Activated CD4-positive, alpha-beta T cell treated with anti-CD3 and anti-CD28 coated beads, Interleukin-2, amount 10 ng/mL, durations not matched to agents 7 days and 5 days (primary cell): ENCODE results near the gene SPON1. TPM values are rescaled to one million over a fixed set of nuclear protein-coding genes. Genes with fewer than 3 reads are reported as not detected.

Experiments used
- CTCF ChIA-PET: fragments of 350-600 bp; sonication (Branson Sonifier 250); formaldehyde crosslinking; loops from one replicate; lab custom pipeline; 2021; ENCODE audit warnings: antibody characterized with exemption; lab: Charles Lee
- POLR2A ChIA-PET: fragments of 350-600 bp; sonication (Branson Sonifier 250); formaldehyde crosslinking; loops from one replicate; lab custom pipeline; 2021; ENCODE audit warnings: antibody characterized with exemption; lab: Charles Lee
- DNase-seq: peaks from one replicate; pipeline ENCODE4 v3.0.0-alpha.2; 2020
- H3K27ac Mint-ChIP-seq: one replicate; pipeline ENCODE4 v1.8.0; 2021; ENCODE audit warnings: mild to moderate bottlenecking, moderate library complexity, mixed read lengths
- H3K27me3 Mint-ChIP-seq: one replicate; pipeline ENCODE4 v1.8.0; 2021; ENCODE audit warnings: mixed read lengths
- H3K36me3 Mint-ChIP-seq: one replicate; pipeline ENCODE4 v1.8.0; 2021; ENCODE audit warnings: low read depth, mixed read lengths
- H3K4me1 Mint-ChIP-seq: one replicate; pipeline ENCODE4 v1.8.0; 2021; ENCODE audit warnings: mixed read lengths
- H3K4me3 Mint-ChIP-seq: one replicate; pipeline ENCODE4 v1.8.0; 2021; ENCODE audit warnings: mild to moderate bottlenecking, moderate library complexity, mixed read lengths
- H3K9me3 Mint-ChIP-seq: one replicate; pipeline ENCODE4 v1.8.0; 2021; ENCODE audit warnings: mixed read lengths
- total RNA-seq, 2 experiments: library from RNA; stranded (reverse); gene quantifications; one replicate each; pipeline ENCODE4 v1.2.3, GENCODE V29; 2021

Gene SPON1
- total RNA-seq, 2 experiments from 2014 or later = 1.4 to 1.6 TPM

- no peaks in the 10 kb centered on the region for H3K36me3 Mint-ChIP-seq
- no peak for DNase-seq
- H3K4me3 Mint-ChIP-seq = no peak overlapping the region
- ChIA-PET CTCF (no interaction called here), POLR2A (no interaction called here)
- peaks cover 2% of the 10 kb centered on the region for H3K27me3 Mint-ChIP-seq
- no peak overlapping the region for H3K27ac Mint-ChIP-seq
- no peaks in the 10 kb centered on the region for H3K9me3 Mint-ChIP-seq
- H3K4me1 Mint-ChIP-seq = peaks cover 15% of the 10 kb centered on the region
Observed at GRCh38 chr11:14055936-14056335, 93.4 kb downstream of the SPON1 start.

- CTCF ChIA-PET = no interaction called here
- DNase-seq = no peak
- no peak overlapping the region for H3K4me3 Mint-ChIP-seq
Observed at GRCh38 chr11:14058061-14058460, 95.5 kb downstream of the SPON1 start.

GRCh38 chr11:14059491-14059890 lies 97.0 kb downstream of the SPON1 start:
- peaks cover 2% of the 10 kb centered on the region for H3K27me3 Mint-ChIP-seq
- no peak overlapping the region for H3K4me3 Mint-ChIP-seq
- DNase-seq = no peak

More at GRCh38 chr11:14058061-14058460, 95.5 kb downstream of the SPON1 start:
- Mint-ChIP-seq H3K27ac (no peak overlapping the region), H3K9me3 (no peaks in the 10 kb centered on the region), H3K27me3 (peaks cover 2% of the 10 kb centered on the region), H3K36me3 (no peaks in the 10 kb centered on the region), H3K4me1 (peaks cover 9% of the 10 kb centered on the region)
- POLR2A ChIA-PET = no interaction called here

GRCh38 chr11:14061721-14062120 lies 99.2 kb downstream of the SPON1 start:
- ChIA-PET POLR2A (no interaction called here), CTCF (interaction anchor here (1.2 kb wide), 1 partner anchor 12 kb away, joined by 3 read pairs; no protein-coding TSS in a partner anchor)
- Mint-ChIP-seq H3K4me3 (no peak overlapping the region), H3K9me3 (peaks cover 2% of the 10 kb centered on the region), H3K36me3 (no peaks in the 10 kb centered on the region), H3K27me3 (peaks cover 2% of the 10 kb centered on the region), H3K27ac (no peak overlapping the region), H3K4me1 (peaks cover 20% of the 10 kb centered on the region)
- DNase-seq = no peak

More at GRCh38 chr11:14059491-14059890, 97.0 kb downstream of the SPON1 start:
- Mint-ChIP-seq H3K4me1 (peaks cover 15% of the 10 kb centered on the region), H3K36me3 (no peaks in the 10 kb centered on the region), H3K9me3 (peaks cover 2% of the 10 kb centered on the region), H3K27ac (no peak overlapping the region)
- ChIA-PET CTCF (no interaction called here), POLR2A (no interaction called here)

GRCh38 chr11:14065141-14065540 lies 102.6 kb downstream of the SPON1 start:
- Mint-ChIP-seq H3K36me3 (no peaks in the 10 kb centered on the region), H3K4me3 (no peak overlapping the region), H3K27me3 (no peaks in the 10 kb centered on the region), H3K27ac (peak overlapping the region; percentile 55), H3K4me1 (peaks cover 22% of the 10 kb centered on the region), H3K9me3 (peaks cover 2% of the 10 kb centered on the region)
- CTCF ChIA-PET = interaction anchor here (0.6 to 1.2 kb wide), 2 partner anchors 124 to 218 kb away, joined by 3 read pairs; no protein-coding TSS in a partner anchor
- peak; percentile 16 for DNase-seq
- POLR2A ChIA-PET = no interaction called here

- Mint-ChIP-seq H3K27me3 (no peaks in the 10 kb centered on the region), H3K27ac (no peak overlapping the region), H3K36me3 (no peaks in the 10 kb centered on the region), H3K4me3 (no peak overlapping the region), H3K9me3 (peaks cover 2% of the 10 kb centered on the region), H3K4me1 (peaks cover 22% of the 10 kb centered on the region)
- no peak for DNase-seq
- POLR2A ChIA-PET = no interaction called here
- CTCF ChIA-PET = interaction anchor here (0.6 to 1.2 kb wide), 2 partner anchors 125 to 219 kb away, joined by 3 read pairs; no protein-coding TSS in a partner anchor
Observed at GRCh38 chr11:14065681-14066080, 103.2 kb downstream of the SPON1 start.

GRCh38 chr11:14067686-14068085 lies 105.2 kb downstream of the SPON1 start:
- Mint-ChIP-seq H3K9me3 (peaks cover 2% of the 10 kb centered on the region), H3K27ac (no peak overlapping the region), H3K4me1 (peaks cover 22% of the 10 kb centered on the region), H3K27me3 (peaks cover 4% of the 10 kb centered on the region), H3K36me3 (no peaks in the 10 kb centered on the region), H3K4me3 (no peak overlapping the region)
- no peak for DNase-seq
- ChIA-PET CTCF (no interaction called here), POLR2A (no interaction called here)

GRCh38 chr11:14070896-14071295 lies 108.4 kb downstream of the SPON1 start:
- ChIA-PET POLR2A (no interaction called here), CTCF (no interaction called here)
- no peaks in the 10 kb centered on the region for H3K9me3 Mint-ChIP-seq
- peaks cover 4% of the 10 kb centered on the region for H3K27me3 Mint-ChIP-seq
- H3K27ac Mint-ChIP-seq = no peak overlapping the region
- H3K4me1 Mint-ChIP-seq = peaks cover 27% of the 10 kb centered on the region
- no peak for DNase-seq
- H3K36me3 Mint-ChIP-seq = no peaks in the 10 kb centered on the region
- H3K4me3 Mint-ChIP-seq = no peak overlapping the region

GRCh38 chr11:14073849-14074476 lies 111.4 kb downstream of the SPON1 start:
- Mint-ChIP-seq H3K36me3 (peaks cover 3% of the 10 kb centered on the region), H3K4me1 (peaks cover 45% of the 10 kb centered on the region), H3K27ac (no peak overlapping the region), H3K27me3 (peaks cover 13% of the 10 kb centered on the region), H3K4me3 (no peak overlapping the region), H3K9me3 (no peaks in the 10 kb centered on the region)
- no peak for DNase-seq
- POLR2A ChIA-PET = no interaction called here
- CTCF ChIA-PET = interaction anchor here (0.6 kb wide), 1 partner anchor 34 kb away, joined by 3 read pairs; no protein-coding TSS in a partner anchor

GRCh38 chr11:14075118-14076078 lies 112.9 kb downstream of the SPON1 start:
- POLR2A ChIA-PET = no interaction called here
- CTCF ChIA-PET = no interaction called here
- H3K9me3 Mint-ChIP-seq = no peaks in the 10 kb centered on the region
- peaks cover 13% of the 10 kb centered on the region for H3K27me3 Mint-ChIP-seq
- peak; percentile 74 for DNase-seq
- H3K27ac Mint-ChIP-seq = peak overlapping the region; percentile 83
- peaks cover 56% of the 10 kb centered on the region for H3K4me1 Mint-ChIP-seq
- H3K36me3 Mint-ChIP-seq = peaks cover 3% of the 10 kb centered on the region
- peak overlapping the region; percentile 41 for H3K4me3 Mint-ChIP-seq

- POLR2A ChIA-PET = no interaction called here
Observed at GRCh38 chr11:14079011-14079410, 116.5 kb downstream of the SPON1 start.

GRCh38 chr11:14079797-14080196 lies 117.3 kb downstream of the SPON1 start:
- Mint-ChIP-seq H3K4me1 (peaks cover 41% of the 10 kb centered on the region), H3K9me3 (no peaks in the 10 kb centered on the region), H3K4me3 (no peak overlapping the region), H3K36me3 (peaks cover 3% of the 10 kb centered on the region), H3K27me3 (peaks cover 14% of the 10 kb centered on the region), H3K27ac (no peak overlapping the region)
- no peak for DNase-seq
- ChIA-PET CTCF (interaction anchor here (0.6 to 1.3 kb wide), 2 partner anchors 36 to 41 kb away, joined by 3 to 4 read pairs; no protein-coding TSS in a partner anchor), POLR2A (no interaction called here)

More at GRCh38 chr11:14079011-14079410, 116.5 kb downstream of the SPON1 start:
- peak; percentile 24 for DNase-seq
- Mint-ChIP-seq H3K27me3 (peaks cover 9% of the 10 kb centered on the region), H3K4me3 (peak overlapping the region; percentile 37), H3K9me3 (no peaks in the 10 kb centered on the region), H3K36me3 (peaks cover 3% of the 10 kb centered on the region), H3K27ac (peak overlapping the region; percentile 82), H3K4me1 (peaks cover 49% of the 10 kb centered on the region)
- CTCF ChIA-PET = interaction anchor here (1.3 kb wide), 1 partner anchor 37 kb away, joined by 4 read pairs; no protein-coding TSS in a partner anchor
